ENCODE measurements around the gene UBE2D2.
"Not testable (repeated sequence)": the region's sequence is repeated elsewhere in the genome, so short reads cannot be mapped to it uniquely, and the experiment has no call there.

The UBE2D2 gene

GRCh38 chr5:139584137-139584536 is 23.0 kb downstream of the UBE2D2 start:
- TF ChIP-seq, protein P1, sequence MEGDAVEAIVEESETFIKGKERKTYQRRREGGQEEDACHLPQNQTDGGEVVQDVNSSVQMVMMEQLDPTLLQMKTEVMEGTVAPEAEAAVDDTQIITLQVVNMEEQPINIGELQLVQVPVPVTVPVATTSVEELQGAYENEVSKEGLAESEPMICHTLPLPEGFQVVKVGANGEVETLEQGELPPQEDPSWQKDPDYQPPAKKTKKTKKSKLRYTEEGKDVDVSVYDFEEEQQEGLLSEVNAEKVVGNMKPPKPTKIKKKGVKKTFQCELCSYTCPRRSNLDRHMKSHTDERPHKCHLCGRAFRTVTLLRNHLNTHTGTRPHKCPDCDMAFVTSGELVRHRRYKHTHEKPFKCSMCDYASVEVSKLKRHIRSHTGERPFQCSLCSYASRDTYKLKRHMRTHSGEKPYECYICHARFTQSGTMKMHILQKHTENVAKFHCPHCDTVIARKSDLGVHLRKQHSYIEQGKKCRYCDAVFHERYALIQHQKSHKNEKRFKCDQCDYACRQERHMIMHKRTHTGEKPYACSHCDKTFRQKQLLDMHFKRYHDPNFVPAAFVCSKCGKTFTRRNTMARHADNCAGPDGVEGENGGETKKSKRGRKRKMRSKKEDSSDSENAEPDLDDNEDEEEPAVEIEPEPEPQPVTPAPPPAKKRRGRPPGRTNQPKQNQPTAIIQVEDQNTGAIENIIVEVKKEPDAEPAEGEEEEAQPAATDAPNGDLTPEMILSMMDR (conservative IDR thresholded peaks at IDR 0.05): no peak
- TF ChIP-seq ZFX (IDR thresholded peaks at IDR 0.05): no peak
- H3K27ac ChIP-seq: no peak overlapping the region

DNA sequence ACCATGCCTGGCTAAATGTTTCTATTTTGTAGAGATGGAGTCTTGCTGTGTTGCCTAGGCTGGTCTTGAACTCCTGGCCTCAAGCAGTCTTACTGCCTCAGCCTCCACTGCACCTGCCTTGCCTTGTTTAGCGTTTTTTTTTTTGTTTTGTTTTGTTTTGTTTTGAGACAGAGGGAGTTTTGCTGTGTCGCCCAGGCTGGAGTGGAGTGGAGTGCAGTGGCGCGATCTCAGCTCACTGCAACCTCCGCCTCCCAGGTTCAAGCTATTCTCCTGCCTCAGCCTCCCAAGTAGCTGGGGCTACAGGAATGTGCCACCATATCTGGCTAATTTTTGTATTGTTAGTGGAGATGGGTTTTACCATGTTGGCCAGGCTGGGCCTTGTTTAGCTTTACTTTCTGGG is 27.0 kb downstream of the UBE2D2 start:
- not testable (repeated sequence) for H3K27ac ChIP-seq

DNA sequence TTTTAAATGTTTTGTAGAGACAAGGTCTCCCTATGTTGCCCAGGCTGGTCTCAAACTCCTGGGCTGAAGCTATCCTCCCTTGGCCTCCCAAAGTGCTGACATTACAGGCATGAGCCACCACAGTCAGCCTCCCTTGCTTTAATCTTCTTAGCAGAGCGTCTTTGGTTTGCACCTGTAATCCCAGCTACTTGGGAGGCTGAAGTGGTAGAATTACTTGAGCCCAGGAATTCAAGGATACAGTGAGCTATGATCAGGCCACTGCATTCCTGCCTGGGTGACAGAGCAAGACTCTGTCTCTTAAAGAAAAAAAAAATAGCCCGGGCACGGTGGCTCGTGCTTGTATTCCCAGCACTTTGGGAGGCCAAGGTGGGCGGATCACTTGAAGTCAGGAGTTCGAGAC is 27.8 kb downstream of the UBE2D2 start:
- TF ChIP-seq, protein P1 (conservative IDR thresholded peaks at IDR 0.05): no peak
- TF ChIP-seq ZFX (IDR thresholded peaks at IDR 0.05): no peak
- no peak overlapping the region for H3K27ac ChIP-seq

GRCh38 chr5:139592289-139592688 is 31.1 kb downstream of the UBE2D2 start:
- TF ChIP-seq, protein P1 (conservative IDR thresholded peaks at IDR 0.05): no peak
- TF ChIP-seq ZFX (IDR thresholded peaks at IDR 0.05): no peak
- H3K27ac ChIP-seq: no peak overlapping the region

DNA sequence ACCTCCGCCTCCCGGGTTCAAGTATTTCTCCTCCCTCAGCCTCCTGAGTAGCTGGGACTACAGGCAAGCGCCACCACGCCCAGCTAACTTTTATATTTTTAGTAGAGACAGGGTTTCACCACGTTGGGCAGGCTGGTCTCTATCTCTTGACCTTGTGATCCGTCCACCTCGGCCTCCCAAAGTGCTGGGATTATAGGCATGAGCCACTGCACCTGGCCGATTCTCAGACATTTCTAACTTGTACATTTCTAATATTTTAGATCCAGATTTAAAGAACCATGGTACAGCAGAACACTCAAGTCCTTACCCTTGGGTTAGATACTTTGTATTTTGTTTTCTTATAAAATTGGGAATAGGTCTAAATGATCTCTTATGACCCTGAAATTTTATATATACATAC is 31.9 kb downstream of the UBE2D2 start:
- not testable (repeated sequence) for H3K27ac ChIP-seq

GRCh38 chr5:139593716-139594319 is 32.7 kb downstream of the UBE2D2 start:
- TF ChIP-seq ZFX (IDR thresholded peaks at IDR 0.05): no peak
- TF ChIP-seq, protein P1 (conservative IDR thresholded peaks at IDR 0.05): no peak
- H3K27ac ChIP-seq: no peak overlapping the region

DNA sequence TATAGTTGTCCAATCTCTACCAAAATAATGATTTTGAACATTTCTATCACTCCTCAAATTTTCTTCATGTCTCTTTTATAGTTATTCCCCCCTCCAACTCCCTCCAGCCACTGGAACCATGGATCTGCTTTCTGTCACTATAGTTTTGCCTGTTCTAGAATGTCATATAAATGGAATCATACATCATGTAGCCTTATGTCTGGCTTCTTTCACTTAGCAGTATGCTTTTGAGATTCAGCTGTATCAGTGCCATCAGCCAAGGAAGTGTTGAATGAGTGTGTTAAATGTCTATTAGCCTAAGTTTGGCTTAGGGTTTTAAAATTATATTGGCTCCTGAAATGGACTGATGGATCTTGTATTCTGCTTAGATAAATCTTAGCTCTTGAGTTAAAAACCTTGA is 36.0 kb downstream of the UBE2D2 start:
- no peak overlapping the region for H3K27ac ChIP-seq

DNA sequence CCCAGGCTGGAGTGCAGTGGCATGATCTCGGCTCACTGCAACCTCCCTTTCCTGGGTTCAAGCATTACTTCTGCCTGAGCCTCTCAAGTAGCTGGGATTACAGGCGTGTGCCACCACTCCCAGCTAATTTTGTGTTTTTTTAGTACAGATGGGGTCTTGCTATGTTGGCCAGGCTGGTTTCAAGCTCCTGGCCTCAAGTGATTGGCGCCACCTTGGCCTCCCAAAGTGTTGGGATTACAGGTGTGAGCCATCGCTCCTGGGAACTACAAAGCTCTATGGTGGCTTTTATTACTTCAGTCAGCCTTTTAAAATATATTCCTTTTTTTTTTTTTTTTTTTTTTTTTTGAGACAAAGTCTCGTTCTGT is 37.4 kb downstream of the UBE2D2 start:
- not testable (repeated sequence) for H3K27ac ChIP-seq

More for the DNA sequence above, 36.0 kb downstream of the UBE2D2 start:
- no peak for TF ChIP-seq ZFX (IDR thresholded peaks at IDR 0.05)
- TF ChIP-seq, protein P1 (conservative IDR thresholded peaks at IDR 0.05): no peak

DNA sequence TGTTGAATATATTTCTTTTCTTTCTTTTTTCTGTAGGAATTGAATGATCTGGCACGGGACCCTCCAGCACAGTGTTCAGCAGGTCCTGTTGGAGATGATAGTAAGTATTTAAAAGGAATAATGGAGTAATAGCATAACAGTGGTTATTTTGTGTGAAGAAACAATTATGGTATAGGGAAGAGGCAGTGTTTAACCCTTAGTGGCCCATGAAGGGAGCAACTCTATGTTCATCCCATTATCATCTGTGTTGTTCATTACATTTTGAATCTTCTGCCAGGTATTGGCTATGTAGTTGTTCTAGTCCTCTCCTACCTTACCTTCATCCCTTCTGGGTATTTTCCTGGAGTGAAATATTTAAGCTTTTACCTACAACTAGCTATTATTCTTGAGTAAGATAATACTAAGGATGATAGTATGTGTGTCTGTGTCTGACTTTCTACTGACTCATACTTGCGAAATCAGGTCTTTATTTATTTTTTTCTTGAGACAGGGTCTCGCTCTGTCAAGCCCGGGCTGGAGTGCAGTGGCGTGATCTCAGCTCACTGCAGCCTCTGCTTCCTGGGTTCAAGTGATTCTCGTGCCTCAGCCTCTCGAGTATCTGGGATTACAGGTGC is 39.3 kb downstream of the UBE2D2 start:
- H3K27ac ChIP-seq: no peak overlapping the region
- no peak for TF ChIP-seq ZFX (IDR thresholded peaks at IDR 0.05)
- TF ChIP-seq, protein P1 (conservative IDR thresholded peaks at IDR 0.05): no peak

Data from C4-2B (cell line).